GM21786 (cell line): ENCODE data around the gene XYLT1.

ENCODE experiments used
- ATAC-seq: cut with Tn5 transposase; IDR thresholded peaks from one replicate; pipeline ENCODE4 v1.9.1; 2021; ENCODE audit not compliant: unreplicated experiment

XYLT1 gene

GRCh38 chr16:17459903-17460521 is 10.7 kb downstream of the XYLT1 start:
- no peak for ATAC-seq

DNA sequence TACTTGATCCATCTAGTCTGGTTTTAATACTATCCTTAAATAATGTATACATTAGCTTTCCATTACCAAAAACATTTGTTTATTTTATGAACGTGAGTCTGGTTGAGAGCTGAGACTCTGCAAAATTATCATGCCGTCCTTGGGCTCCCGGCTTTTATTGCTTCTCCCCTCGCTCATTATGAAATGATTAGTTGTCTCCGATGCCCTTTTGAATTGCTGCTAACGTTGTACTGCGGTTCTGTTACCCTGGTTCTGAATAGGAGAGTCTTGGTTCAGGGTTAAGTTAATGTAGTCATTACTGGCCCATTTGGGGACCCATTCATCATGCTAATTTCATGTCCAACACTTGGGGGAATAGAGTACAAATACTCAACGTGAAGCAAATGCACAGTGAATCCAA is 12.8 kb downstream of the XYLT1 start:
- no peak for ATAC-seq

DNA sequence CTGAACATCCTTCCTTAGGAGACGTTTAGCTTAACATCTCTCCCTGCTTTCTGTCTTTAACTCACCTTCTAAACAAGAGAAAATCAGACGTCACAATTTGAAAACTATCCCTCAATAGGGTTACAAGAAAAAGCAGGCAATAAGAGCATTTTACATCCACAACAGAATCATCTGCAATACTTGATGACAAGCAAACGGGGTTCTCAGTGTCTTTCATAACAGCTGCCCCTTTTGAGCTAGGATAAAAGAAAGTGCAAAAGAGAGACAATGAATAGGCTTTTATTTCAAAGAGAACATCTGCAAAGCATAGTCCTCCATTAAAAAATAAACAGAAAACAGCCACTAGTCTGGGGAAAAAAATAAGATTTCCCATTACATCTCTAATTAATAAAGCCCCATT is 13.2 kb downstream of the XYLT1 start:
- no peak for ATAC-seq

- ATAC-seq = no peak
Observed at GRCh38 chr16:17454162-17454730, 16.5 kb downstream of the XYLT1 start.

DNA sequence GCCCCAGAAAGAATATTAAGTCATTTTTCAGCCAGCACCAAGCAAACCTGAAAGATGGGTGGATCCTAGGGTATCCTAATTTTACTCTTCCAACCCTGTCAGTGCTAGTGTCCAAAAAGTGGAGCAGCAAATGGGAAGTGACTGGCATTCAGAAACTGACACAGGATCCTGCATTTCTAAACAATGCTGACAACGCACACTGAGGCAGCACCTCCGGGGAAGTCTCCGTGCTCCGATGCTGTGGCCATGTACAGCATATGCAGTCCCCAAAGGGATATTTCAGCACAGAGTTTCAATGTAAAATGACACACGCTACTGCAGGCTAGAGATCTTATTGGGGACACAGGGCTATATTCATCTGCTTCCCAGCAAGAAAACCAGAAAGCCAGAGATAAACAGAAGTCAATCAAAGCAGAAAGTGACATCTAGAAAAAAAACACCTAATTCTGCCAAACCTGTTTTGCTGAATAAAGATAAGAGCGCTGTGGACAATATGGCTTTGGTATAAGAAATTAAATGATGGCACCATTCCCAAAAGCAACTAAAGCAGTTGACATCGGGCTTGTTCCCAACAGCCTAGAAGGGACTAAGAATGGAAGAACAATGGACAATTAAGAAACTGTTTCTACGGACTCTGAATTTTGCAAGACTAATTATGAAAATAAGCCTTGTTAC is 17.3 kb downstream of the XYLT1 start:
- ATAC-seq = no peak

- no peak for ATAC-seq
Observed at GRCh38 chr16:17452922-17453321, 17.8 kb downstream of the XYLT1 start.

DNA sequence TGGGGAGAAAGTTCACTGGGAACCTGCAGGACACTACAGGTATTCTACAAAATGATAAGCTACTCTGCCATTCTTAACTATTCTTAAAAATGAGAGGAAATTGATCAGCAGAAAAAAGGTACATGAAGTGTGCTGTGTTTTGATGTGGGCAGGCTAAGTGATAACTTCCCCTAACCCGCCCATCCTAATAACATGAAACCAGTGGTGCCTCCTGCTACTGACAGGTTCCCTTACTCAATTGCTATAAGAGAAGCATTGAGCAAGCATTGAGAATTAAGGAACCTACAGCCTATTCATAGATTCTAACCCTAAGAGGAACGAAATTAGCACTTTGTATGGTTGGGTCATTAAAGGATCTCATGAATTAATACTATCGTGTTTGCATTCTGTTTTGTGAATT is 18.9 kb downstream of the XYLT1 start:
- no peak for ATAC-seq

GRCh38 chr16:17450291-17450690 is 20.5 kb downstream of the XYLT1 start:
- ATAC-seq = no peak

DNA sequence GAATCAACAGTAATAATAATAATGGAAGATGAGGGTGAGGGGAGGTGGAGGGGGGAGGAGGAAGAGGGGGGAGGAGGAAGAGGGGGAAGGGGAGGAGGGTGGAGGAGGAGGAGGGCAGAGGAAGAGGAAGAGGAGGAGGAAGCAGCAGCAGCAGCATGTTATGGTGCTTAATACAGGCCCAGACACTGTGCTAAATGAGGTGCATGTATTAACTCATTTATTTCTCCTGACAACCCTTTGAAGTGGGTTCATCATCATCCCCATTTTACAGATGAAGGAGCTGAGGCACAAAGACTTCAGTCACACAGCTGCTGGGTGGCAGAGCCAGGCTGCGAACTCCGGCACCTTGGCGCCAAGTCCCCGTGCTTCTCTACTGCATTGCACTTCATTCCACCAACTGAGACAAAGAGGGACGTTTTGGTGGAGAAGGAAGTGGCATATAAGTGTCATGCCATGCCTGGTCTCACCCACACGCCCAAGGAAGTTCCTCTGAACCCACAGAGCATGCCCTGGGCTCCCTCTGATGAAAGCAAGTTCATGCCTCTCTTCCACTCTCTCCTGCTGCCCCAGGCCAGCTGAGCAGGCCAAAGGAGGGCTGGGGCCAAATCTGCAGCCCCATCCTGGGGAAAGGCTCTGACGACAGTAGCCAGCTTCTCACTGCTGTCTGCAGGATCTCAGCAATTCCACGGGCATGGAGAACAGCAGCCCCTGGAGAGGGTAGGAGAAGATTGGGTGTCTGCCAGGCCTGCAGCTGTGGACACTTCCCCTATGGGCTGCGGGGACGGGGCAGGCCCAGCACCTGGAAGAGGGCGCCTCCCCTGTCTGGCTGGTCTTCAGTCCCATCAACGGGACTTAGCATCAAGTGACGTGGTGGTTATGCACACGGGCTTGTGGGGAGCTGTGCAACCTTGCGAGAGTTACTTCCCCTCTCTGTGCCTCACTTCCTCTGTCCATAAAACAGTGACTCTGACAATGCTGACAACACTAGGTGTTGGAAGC is 21.8 kb downstream of the XYLT1 start:
- no peak for ATAC-seq

DNA sequence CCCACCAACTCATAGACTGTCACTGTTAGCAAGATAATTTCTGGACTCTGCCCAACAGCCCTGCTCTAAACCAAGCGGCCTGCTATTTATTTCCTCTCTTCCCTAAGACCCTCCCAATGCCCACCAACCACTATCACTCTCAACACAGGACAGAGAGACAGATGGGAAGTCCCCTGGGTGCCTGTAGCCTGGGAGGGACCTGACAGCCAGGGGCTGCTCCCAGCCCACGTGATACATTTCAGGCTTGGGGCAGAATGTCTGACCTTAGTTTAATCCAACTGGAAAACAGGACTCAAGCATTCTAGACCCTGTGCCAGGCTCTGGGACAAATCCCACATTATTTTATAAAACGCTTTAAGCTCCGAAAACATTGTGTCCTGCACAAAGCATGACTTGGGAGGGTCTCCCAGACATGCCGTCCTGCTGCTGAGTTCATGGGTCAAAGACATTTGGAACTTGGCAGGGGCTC is 23.6 kb downstream of the XYLT1 start:
- no peak for ATAC-seq

- ATAC-seq = no peak
Observed at GRCh38 chr16:17446661-17447060, 24.1 kb downstream of the XYLT1 start.

GRCh38 chr16:17445421-17445820 is 25.3 kb downstream of the XYLT1 start:
- ATAC-seq = no peak

DNA sequence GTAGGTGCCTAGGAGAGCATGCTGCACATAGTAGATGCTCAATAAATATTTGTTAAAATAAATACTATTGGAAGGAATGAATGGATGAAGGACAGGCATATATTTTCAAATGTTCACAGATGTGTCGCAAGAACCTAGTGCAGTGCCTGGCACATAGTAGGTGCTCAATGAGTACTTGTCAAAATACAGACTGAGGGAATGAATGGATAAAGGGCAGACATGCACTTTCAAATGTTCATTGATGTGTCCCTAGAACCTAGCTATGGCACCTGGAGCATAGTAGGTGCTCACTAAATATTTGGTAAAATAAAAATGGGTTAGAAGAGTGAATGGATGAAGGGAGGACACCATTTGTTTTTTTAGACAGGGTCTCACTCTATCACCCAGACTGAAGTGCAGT is 26.1 kb downstream of the XYLT1 start:
- no peak for ATAC-seq

DNA sequence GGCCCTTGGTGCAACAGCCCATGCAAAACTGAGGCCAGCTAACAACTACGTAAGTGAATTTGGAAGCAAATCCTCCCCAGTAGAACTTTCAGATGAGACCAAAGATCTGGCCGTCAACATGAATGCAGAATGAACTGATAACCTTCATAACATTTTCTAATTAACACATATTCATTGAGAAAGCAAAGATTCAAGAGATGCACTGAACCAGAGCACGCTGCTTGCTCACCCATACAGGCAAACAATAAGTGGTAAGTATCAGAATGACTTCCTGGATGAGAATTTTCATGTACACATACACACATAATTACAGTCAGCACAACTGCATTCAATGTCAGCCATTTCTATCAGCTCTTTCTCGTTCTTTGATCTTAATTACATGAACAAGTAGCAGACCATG is 30.6 kb downstream of the XYLT1 start:
- ATAC-seq = no peak

DNA sequence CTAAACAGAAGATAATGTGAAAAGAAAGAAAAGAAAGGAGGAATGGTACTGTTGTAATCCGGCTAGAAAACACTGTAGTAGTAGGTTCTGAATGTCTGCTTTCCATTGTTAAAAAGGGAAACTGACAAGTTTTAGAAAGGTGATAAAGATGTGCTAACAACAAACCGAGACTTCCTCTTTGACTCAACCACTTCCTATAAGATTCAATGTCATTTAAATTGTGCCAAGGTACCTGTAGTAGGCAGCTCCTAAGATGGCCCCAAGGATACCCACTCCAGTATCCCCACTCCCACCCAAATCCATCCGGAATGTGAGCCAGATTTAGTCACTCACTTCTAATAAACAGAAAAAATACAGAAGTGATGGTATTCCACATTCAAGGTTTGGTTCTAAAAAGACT is 31.2 kb downstream of the XYLT1 start:
- ATAC-seq = no peak

- no peak for ATAC-seq
Observed at GRCh38 chr16:17437981-17438380, 32.8 kb downstream of the XYLT1 start.

- ATAC-seq = no peak
Observed at GRCh38 chr16:17437127-17437720, 33.5 kb downstream of the XYLT1 start.

DNA sequence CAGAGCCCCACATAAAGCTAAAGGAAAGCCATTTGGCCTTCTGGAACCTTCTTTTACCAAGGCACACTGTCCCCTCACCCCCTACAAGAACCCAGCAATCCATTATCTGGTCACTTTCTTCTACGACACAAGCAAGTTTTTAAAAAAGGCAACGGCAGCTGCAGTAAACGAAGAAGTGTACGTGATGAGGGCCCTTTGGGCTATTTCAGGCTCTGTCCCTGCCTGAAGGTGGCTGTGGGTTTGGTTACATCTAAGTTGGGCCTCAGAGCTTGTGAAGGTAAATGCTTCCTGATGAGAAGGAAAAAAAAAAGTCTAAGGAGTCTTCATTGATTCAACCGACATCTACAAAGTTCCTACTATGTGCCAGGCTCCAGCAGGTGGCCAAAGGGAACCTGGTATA is 35.4 kb downstream of the XYLT1 start:
- no peak for ATAC-seq

DNA sequence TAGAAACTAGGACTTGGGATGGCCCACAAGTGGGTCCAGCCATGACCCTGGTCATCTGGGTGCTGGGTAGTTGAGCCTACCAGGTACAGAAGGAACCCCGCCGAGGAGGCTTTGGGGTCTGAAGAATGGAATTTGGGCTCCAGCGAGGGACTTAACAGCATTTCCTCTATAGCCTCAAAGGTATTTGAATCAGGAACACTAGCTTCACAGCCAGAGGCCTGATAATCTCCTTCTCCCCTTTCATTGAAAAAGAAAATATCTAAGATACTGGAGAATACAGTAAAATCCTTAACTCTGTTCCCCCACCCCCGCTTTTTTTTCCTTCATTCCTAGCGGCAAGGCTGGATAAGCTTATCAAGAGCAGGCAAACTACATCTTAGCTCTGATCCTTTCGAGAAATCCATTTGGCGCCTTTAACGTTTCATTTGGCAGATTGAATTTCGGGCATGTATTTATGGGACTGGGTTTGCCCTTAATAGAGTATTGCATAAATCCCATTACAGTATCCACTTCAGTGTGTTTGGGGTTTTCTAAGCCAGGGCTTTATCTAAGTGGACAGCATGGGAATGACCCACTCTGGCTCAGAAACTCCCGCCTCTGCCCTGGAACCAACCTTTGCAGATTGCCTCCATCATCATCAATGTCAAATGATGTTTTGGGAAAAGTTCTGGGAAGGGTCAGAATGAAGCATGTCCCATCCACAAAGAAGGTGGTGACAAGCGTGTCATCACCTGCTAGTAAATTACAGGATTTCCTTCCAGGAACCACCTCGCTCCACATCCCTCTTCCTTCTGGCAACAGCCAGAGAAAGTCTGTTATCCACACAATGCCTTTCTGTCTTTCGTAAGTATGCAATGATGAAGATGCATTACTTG is 36.9 kb downstream of the XYLT1 start:
- no peak for ATAC-seq
